Endometrium (tissue), 2 donors: ENCODE measurements around the gene ST3GAL2.
"Not testable (repeated sequence)": the region's sequence is repeated elsewhere in the genome, so short reads cannot be mapped to it uniquely, and the experiment has no call there.

ENCODE experiments used
- FAIRE-seq: peaks from 2 replicates; lab custom pipeline; 2012; peaks lifted over from hg19 to GRCh38; lab: Jason Lieb, UNC
- donor health status: control.
- donor health status: control.

Gene ST3GAL2

GRCh38 chr16:70417661-70418060 lies 21.2 kb downstream of the ST3GAL2 start:
- FAIRE-seq, result no peak

DNA sequence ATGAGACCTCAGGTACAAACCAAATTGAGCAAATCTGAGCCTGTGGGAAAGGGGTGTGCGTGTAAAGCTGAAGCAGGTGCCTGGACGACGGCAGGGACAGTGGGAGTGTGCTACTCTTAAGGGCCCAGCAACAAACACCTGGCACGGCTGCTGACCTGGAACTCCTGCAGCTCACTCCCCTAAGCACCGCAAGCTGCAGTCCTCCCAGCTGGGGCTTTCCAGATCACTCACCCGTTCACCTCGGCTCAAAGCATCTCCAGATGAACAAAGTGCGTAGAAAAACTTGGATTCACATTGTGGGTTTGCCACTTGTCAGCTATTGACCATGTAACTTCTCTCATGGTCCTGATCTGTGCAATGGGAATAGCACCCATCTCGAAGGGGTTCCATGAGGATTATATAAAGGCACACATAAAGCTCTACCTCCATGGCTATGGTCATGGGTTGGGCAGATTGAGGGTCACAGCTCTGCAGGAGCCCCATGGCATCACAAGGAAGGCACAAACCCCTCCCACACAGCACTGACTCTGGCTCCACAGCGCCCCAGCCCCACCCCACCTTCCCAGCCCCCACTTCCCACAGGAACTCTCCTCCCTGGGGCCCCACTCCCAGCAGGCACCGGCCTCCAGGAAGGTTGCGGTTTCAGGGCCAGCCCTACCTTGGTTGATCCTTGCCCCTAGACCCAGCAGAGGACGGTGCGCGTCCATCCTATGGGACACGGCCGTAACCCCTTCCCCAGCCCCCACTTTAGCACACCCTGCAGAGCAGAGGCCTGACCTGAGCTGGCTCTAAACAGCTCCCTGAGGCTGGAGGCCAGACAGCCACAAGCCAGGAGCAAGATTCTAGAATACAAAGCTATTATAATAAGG lies 21.9 kb downstream of the ST3GAL2 start:
- no peak for FAIRE-seq

- not testable (repeated sequence) for FAIRE-seq
Measured at GRCh38 chr16:70413572-70413971, 25.3 kb downstream of the ST3GAL2 start.

DNA sequence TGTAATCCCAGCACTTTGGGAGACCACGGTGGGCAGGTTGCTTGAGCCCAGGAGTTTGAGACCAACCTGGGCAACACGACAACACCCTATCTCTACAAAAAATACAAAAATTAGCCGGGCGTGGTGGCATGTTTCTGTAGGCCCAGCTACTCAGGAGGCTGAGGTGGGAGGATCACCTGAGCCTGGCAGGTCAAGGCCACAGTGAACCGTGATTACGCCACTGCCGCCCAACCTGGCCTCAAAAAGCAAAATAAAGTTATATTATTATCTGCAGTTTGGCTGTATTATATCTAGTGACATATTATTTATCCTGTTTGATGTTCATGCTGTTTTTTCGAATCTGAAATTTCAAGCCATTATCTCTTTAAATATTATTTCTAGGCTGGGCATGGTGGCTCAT lies 26.5 kb downstream of the ST3GAL2 start:
- FAIRE-seq, result no peak

DNA sequence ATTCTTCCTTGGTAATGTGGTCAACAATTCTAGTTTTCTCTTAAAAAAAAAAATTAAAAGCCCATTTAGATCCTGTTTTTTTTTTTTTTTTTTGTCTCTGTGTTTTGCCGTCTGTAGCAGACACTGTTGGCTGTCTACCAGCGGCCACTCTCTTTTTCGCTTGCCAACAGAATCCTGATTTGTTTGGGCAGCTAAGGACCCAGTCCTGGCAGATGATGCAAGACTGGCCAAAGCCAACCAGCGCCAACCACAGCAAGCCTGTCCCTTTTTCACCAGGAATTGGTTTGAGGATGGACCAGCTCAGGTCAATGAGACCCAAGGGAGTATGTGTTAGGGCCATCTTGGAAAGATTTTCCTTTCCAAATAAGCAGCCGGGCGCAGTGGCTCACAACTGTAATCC lies 28.2 kb downstream of the ST3GAL2 start:
- FAIRE-seq, result no peak

GRCh38 chr16:70407811-70408274 lies 31.1 kb downstream of the ST3GAL2 start:
- FAIRE-seq, result no peak

DNA sequence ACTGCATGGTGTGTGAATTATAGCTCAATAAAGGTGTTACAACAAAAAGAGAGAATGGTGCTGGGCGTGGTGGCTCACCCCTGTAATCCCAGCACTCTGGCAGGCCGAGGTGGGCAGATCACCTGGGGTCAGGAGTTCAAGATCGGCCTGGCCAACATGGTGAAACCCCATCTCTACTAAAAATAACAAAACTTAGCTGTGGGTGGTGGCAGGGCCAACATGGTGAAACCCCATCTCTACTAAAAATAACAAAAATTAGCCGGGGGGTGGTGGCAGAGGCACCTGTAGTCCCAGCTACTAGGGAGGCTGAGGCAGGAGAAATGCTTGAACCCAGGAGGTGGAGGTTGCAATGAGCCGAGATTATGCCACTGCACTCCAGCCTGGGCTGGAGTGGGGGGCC lies 32.8 kb downstream of the ST3GAL2 start:
- not testable (repeated sequence) for FAIRE-seq

DNA sequence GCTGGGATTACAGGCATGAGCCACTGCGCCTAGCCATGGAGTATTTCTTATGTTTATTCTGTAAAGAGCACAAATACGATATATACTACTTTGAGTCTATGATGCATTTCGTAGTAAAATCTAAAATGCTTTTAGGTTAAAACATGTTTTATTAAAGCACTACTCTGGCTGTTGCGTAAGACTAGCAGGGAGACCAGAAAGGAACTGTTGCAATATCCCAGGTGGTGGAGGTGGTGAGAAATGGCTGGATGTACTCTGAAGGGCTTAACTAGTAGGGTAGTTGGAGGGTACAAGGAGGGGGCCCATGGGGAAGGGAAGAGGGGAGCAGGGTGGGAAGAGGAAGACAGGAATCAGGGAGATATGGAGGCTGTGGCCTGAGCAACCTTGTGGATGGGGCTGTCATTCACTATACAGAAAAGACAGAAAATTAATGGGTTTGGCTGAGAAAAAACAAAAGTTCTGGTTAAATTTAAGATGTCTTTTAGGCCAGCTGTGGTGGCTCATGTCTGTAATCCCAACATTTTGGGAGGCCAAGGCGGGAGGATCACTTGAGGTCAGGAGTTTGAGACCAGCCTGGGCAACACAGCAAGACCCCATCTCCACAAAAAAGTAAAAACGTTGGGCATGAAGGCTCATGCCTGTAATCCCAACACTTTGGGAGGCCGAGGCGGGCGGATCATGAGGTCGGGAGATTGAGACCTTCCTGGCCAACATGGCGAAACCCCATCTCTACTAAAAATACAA lies 35.8 kb downstream of the ST3GAL2 start:
- no peak for FAIRE-seq

DNA sequence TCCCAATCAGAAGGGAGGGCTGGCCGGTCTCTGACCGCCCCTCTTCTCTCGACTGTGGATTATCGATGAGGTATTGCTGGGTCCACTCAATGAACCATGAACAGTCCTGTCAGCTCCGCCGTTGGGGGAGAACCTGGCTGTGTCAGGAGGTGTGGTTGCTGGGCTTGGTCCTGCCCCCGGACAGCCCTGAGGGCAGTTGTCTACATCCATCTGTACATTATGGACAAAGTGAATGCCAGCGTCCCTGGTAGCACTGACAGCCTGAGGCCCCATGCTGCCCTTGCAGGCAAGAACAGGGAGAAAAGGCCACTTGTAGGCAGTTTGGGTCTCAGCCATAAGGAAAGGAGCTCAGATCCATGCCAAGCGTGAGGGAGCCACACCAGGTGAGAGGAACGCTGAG lies 38.9 kb downstream of the ST3GAL2 start:
- no peak for FAIRE-seq

GRCh38 chr16:70399381-70399780 lies 39.5 kb downstream of the ST3GAL2 start:
- FAIRE-seq, result no peak

DNA sequence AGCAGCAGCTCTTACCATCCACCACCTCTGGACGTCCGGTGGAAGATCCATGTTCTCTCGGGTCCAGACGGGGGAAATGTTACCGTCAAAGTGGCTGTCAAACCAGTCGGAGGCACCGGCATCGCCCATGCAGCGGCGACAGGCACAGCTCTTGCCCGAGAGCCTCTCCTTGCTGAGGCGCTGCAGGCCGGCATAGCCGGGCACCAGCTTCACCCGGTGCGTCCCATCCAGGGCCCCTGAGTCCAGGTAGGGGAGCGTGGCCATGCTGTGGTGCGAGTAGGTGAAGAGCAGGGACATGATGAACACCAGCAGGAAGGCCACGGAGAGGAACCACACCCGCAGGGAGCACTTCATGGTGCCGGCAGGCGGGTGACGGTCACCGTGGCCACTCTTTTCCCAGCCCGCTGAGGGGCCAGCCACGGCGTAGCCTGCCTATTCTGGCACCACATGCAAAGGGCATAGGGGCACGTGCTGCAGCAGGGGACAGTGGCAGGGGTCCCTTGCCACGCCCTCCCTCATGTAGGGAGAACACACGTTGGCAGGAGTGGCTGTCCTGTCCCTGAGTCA lies 40.6 kb downstream of the ST3GAL2 start:
- FAIRE-seq, result no peak

DNA sequence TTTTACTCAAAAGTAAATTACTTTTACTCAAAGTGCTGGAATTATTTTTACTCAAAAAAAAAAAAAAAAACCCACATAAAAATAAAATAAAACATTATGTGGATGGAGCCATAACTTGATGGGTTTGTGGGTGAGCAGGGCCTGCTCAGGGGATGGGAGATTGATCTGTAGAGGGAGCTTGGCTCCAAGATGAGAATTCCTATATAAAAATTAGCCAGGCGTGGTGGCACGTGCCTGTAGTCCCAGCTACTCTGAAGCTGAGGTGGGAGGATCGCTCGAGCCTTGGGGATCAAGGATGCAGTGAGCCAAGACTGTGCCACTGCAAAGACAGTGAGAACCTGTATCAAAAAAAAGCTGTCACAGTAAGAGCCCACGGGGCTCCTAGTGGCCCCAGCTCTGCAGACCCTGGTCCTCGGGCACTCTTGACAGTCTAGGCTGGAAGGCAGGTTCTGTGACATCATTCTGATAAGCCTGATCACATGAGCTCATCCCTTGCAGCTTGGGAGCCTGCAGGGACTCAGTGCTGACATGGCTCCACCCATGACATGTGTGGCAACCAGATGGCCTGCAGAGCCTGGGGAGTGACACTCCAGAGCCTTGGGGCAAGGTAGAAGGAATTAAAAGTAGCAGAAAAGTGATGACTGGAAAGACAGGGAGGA lies 42.5 kb downstream of the ST3GAL2 start:
- FAIRE-seq, result no peak

DNA sequence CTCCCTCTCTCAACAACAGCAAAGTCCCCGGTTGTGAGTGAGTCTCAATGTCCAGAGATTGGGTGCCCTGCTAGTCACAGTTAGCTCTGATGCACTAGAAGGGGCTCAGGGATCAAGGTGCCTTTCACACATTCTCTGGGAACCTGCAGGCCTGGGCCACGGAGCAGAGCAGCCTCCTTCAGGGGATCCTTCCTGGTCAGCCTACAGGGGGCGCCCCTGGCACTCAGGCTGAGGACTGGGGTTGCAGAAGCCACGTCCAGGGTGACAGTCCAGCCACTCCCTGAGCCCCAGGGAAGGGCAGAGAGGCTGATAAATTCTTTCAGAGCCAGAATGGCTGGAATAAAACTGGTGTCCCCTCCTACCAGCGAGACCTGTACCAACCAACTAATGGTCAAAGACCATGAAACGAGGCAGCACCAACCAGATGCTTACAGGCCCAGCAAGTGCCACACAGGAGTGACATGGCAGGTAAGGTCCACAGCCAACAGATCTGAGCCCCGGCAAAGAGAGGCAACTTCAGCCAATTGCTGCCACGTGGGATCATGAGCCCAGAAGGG lies 43.5 kb downstream of the ST3GAL2 start:
- FAIRE-seq, result no peak

DNA sequence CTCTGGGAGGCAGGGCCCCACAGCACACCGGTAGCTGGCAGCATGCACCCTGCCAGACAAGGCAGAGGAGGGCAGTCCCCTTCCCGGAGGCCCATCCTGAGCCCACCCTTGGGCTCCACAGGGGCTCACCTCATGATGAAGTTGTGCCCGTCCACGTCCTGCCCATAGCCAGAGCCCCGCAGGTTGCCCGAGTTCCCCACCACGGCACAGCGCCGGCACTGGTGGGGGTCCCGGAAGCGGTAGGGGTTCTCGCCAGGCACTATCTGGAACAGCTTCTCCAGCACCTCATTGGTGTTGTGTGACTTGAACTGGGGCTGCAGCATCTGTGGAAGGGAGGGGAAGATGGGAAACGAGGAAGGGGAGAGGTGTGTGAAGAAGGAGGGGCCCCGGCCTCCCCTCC lies 44.0 kb downstream of the ST3GAL2 start:
- no peak for FAIRE-seq

DNA sequence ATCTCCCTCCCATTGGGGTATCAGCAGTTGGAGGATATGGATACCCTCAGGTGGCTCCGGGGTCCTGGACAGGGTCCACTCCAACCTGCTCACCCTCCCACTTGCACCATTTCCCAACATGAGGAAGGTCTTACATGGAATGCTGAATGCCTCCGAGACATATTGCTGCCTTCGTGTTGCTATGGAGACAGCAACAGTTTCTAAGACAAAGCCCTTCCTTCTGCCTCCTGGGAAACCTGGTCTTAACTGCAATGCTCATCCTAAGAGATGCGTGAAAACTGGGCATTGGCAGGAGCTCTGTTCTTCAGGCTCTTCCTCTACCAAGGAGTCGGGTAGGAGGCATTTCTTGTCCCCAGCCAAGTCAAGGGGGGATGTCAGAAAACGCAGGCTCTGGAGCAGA lies 45.2 kb downstream of the ST3GAL2 start:
- no peak for FAIRE-seq

- no peak for FAIRE-seq
Measured at GRCh38 chr16:70392606-70393005, 46.3 kb downstream of the ST3GAL2 start.

- FAIRE-seq, result no peak
Measured at GRCh38 chr16:70391881-70392481, 46.9 kb downstream of the ST3GAL2 start.

DNA sequence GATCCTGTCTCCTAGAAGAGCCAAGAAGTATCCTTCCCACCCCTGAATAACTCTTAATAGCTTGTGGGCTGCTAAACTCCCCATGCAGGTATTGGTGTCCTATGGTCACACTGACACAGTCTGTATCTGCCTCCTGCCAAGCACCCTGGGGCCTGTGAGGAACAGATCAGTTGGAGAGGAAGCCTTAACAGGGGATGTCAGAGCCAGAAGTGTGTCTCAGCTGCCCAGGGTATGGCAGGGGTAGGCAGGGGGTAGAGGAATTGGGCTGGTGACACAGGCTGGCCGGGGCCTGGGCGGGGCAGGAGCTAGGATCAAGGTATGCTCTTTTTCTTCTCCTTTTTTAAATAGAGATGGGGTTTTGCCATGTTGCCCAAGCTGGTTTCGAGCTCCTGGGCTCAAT lies 47.5 kb downstream of the ST3GAL2 start:
- FAIRE-seq, result no peak

GRCh38 chr16:70390774-70391173 lies 48.1 kb downstream of the ST3GAL2 start:
- no peak for FAIRE-seq

- FAIRE-seq, result no peak
Measured at GRCh38 chr16:70388006-70388680, 50.8 kb downstream of the ST3GAL2 start.
